Esophagus (tissue), 2 donors: ENCODE measurements around the gene MAST3. TPM values are rescaled to one million over a fixed set of nuclear protein-coding genes. Genes with fewer than 3 reads are reported as not detected.

Source experiments
- H3K27ac ChIP-seq, 2 donors: one replicate each; pipeline ENCODE4 v1.5.1; 2013; ENCODE audit warnings: low read depth in 2 of 2, mild to moderate bottlenecking in 2 of 2, inconsistent platforms in 1 of 2, low read length in 1 of 2, moderate library complexity in 1 of 2
- H3K27me3 ChIP-seq, 2 donors: one replicate each; pipeline ENCODE4 v1.6.1; 2013; ENCODE audit warnings: low read length in 2 of 2, control low read depth in 1 of 2, mild to moderate bottlenecking in 1 of 2; ENCODE audit not compliant: insufficient read depth in 2 of 2, control insufficient read depth in 1 of 2
- H3K36me3 ChIP-seq, 2 donors: one replicate each; pipeline ENCODE4 v1.6.1; 2013; ENCODE audit warnings: low read length in 1 of 2; ENCODE audit not compliant: control insufficient read depth in 2 of 2, insufficient read depth in 2 of 2
- H3K4me1 ChIP-seq, 2 donors: one replicate each; pipeline ENCODE4 v1.6.1; 2013; ENCODE audit warnings: low read length in 1 of 2; ENCODE audit not compliant: control insufficient read depth in 2 of 2, insufficient read depth in 2 of 2
- H3K4me3 ChIP-seq, 2 donors: one replicate each; pipeline ENCODE4 v1.5.1; 2013; ENCODE audit warnings: low read length in 2 of 2, mild to moderate bottlenecking in 2 of 2, low read depth in 1 of 2, moderate library complexity in 1 of 2
- H3K9me3 ChIP-seq, 2 donors: one replicate each; pipeline ENCODE4 v1.6.1; 2013; ENCODE audit warnings: mild to moderate bottlenecking in 2 of 2, low read depth in 1 of 2, low read length in 1 of 2, moderate library complexity in 1 of 2; ENCODE audit not compliant: control insufficient read depth in 2 of 2, insufficient read depth in 1 of 2
- WGBS, 2 donors: extraction: QIAGEN DNeasy Blood & Tissue Kit; methylation state at CpG; one replicate each; pipeline ENCODE4 v1.1.7; 2013; 5-methylcytosine and 5-hydroxymethylcytosine counted together
- polyA plus RNA-seq, 2 donors: library from polyadenylated mRNA; stranded (reverse); fragments of 200-250 nt; gene quantifications; one replicate each; pipeline ENCODE4 v1.2.3, GENCODE V29; 2013
- donor health status: healthy with polysubstance abuse.
- donor health status: Bipolar disorder and iron deficiency.

Gene MAST3
- polyA plus RNA-seq: 1 to 10 TPM; 1.5 to 2.5 TPM

- Histone ChIP-seq H3K27ac (no peak within 1 kb of the TSS), H3K4me1 (peaks cover 3 to 11% of the 10 kb centered on the region in 2 donors), H3K9me3 (no peaks in the 10 kb centered on the region), H3K4me3 (peak within 1 kb of the TSS; percentile 33 to 43), H3K36me3 (no peaks in the 10 kb centered on the region), H3K27me3 (no peaks in the 10 kb centered on the region)
- WGBS, 2 donors: 22 to 23% methylated on average over 49 to 54 of the region's 54 CpGs
Observed at GRCh38 chr19:18097217-18097992, at the start of gene MAST3. Gene MAST3 (plus strand): TSS chr19:18097778. CDS start chr19:18097793, 15 bp downstream.

- no peaks in the 10 kb centered on the region for H3K27me3 ChIP-seq
- H3K27ac ChIP-seq: peak overlapping the region; percentile 65 to 73
- 39 to 42% methylated on average over 10 of the region's 10 CpGs for WGBS, 2 donors
- no peaks in the 10 kb centered on the region for H3K36me3 ChIP-seq
- no peaks in the 10 kb centered on the region for H3K9me3 ChIP-seq
- H3K4me3 ChIP-seq: no peak overlapping the region
- H3K4me1 ChIP-seq: peaks cover 5 to 7% of the 10 kb centered on the region in 2 donors
Observed at GRCh38 chr19:18049385-18049784, 48.2 kb upstream of the MAST3 start.

- Histone ChIP-seq H3K36me3 (no peaks in the 10 kb centered on the region), H3K9me3 (no peaks in the 10 kb centered on the region), H3K27me3 (no peaks in the 10 kb centered on the region), H3K4me3 (no peak overlapping the region), H3K27ac (peak overlapping the region; percentile 37 to 47), H3K4me1 (peaks cover 2% of the 10 kb centered on the region in 2 donors)
- WGBS, 2 donors: 18 to 31% methylated on average over 25 to 31 of the region's 31 CpGs
Observed at GRCh38 chr19:18051887-18052286, 45.7 kb upstream of the MAST3 start.

GRCh38 chr19:18053576-18054219, 43.9 kb upstream of the MAST3 start:
- Histone ChIP-seq H3K27ac (peak overlapping the region in 1 of 2 donors; percentile 21), H3K4me1 (peaks cover 2% of the 10 kb centered on the region in 2 donors), H3K27me3 (no peaks in the 10 kb centered on the region), H3K36me3 (no peaks in the 10 kb centered on the region), H3K4me3 (no peak overlapping the region), H3K9me3 (no peaks in the 10 kb centered on the region)
- 54 to 59% methylated on average over 9 of the region's 9 CpGs for WGBS, 2 donors

GRCh38 chr19:18055967-18056366, 41.6 kb upstream of the MAST3 start:
- H3K9me3 ChIP-seq: no peaks in the 10 kb centered on the region
- H3K27ac ChIP-seq: no peak overlapping the region
- peaks cover 0 to 2% of the 10 kb centered on the region in 2 donors for H3K4me1 ChIP-seq
- H3K36me3 ChIP-seq: no peaks in the 10 kb centered on the region
- no peak overlapping the region for H3K4me3 ChIP-seq
- no peaks in the 10 kb centered on the region for H3K27me3 ChIP-seq
- WGBS, 2 donors: 82 to 83% methylated on average over 5 of the region's 5 CpGs

- no peaks in the 10 kb centered on the region for H3K27me3 ChIP-seq
- H3K9me3 ChIP-seq: no peaks in the 10 kb centered on the region
- H3K4me1 ChIP-seq: no peaks in the 10 kb centered on the region
- 57 to 67% methylated on average over 6 of the region's 6 CpGs for WGBS, 2 donors
- H3K36me3 ChIP-seq: no peaks in the 10 kb centered on the region
- H3K4me3 ChIP-seq: no peak overlapping the region
- H3K27ac ChIP-seq: peak overlapping the region; percentile 29 to 71
Observed at GRCh38 chr19:18057557-18057956, 40.0 kb upstream of the MAST3 start.

- no peaks in the 10 kb centered on the region for H3K9me3 ChIP-seq
- no peak overlapping the region for H3K4me3 ChIP-seq
- no peaks in the 10 kb centered on the region for H3K36me3 ChIP-seq
- no peaks in the 10 kb centered on the region for H3K4me1 ChIP-seq
- no peaks in the 10 kb centered on the region for H3K27me3 ChIP-seq
- 4 to 5% methylated on average over 34 of the region's 34 CpGs for WGBS, 2 donors
- H3K27ac ChIP-seq: peak overlapping the region; percentile 29 to 71
Observed at GRCh38 chr19:18058208-18059009, 39.2 kb upstream of the MAST3 start.

- Histone ChIP-seq H3K27ac (no peak overlapping the region), H3K9me3 (no peaks in the 10 kb centered on the region), H3K4me3 (no peak overlapping the region), H3K4me1 (no peaks in the 10 kb centered on the region), H3K27me3 (no peaks in the 10 kb centered on the region), H3K36me3 (no peaks in the 10 kb centered on the region)
- WGBS, 2 donors: 53 to 60% methylated on average over 8 of the region's 8 CpGs
Observed at GRCh38 chr19:18059297-18059696, 38.3 kb upstream of the MAST3 start.

- Histone ChIP-seq H3K4me1 (no peaks in the 10 kb centered on the region), H3K36me3 (no peaks in the 10 kb centered on the region), H3K27ac (no peak overlapping the region), H3K9me3 (no peaks in the 10 kb centered on the region), H3K4me3 (no peak overlapping the region), H3K27me3 (no peaks in the 10 kb centered on the region)
- WGBS, 2 donors: 65 to 73% methylated on average over 5 of the region's 5 CpGs
Observed at GRCh38 chr19:18059902-18060301, 37.7 kb upstream of the MAST3 start.
